ENCODE results near the gene UBE4B.
"Not testable (repeated sequence)": the region's sequence is repeated elsewhere in the genome, so short reads cannot be mapped to it uniquely, and the experiment has no call there.

UBE4B gene

GRCh38 chr1:10173582-10173981, 140.8 kb downstream of the UBE4B start:
- DNase-seq (ENCODE audit: low read depth in 3 of 3): no peak

- no peak for DNase-seq (ENCODE audit: low read depth in 3 of 3)
Measured at GRCh38 chr1:10177876-10178275, 145.1 kb downstream of the UBE4B start.

- DNase-seq (ENCODE audit: low read depth in 3 of 3): no peak
Measured at GRCh38 chr1:10178597-10179405, 146.0 kb downstream of the UBE4B start.

GRCh38 chr1:10179406-10180091, 146.8 kb downstream of the UBE4B start:
- DNase-seq (ENCODE audit: low read depth in 3 of 3): no peak

- DNase-seq (ENCODE audit: low read depth in 3 of 3): no peak
Measured at GRCh38 chr1:10181154-10181553, 148.4 kb downstream of the UBE4B start.

GRCh38 chr1:10185759-10186158, 153.0 kb downstream of the UBE4B start:
- DNase-seq (ENCODE audit: low read depth in 3 of 3): no peak

GRCh38 chr1:10186331-10187025, 153.7 kb downstream of the UBE4B start:
- DNase-seq (ENCODE audit: low read depth in 3 of 3): no peak

- no peak for DNase-seq (ENCODE audit: low read depth in 3 of 3)
Measured at GRCh38 chr1:10187026-10187334, 154.2 kb downstream of the UBE4B start.

- DNase-seq (ENCODE audit: low read depth in 3 of 3): no peak
Measured at GRCh38 chr1:10188133-10188650, 155.4 kb downstream of the UBE4B start.

- no peak for DNase-seq (ENCODE audit: low read depth in 3 of 3)
Measured at GRCh38 chr1:10189659-10190058, 156.9 kb downstream of the UBE4B start.

GRCh38 chr1:10192263-10192662, 159.5 kb downstream of the UBE4B start:
- DNase-seq (ENCODE audit: low read depth in 3 of 3): no peak

GRCh38 chr1:10193288-10193687, 160.5 kb downstream of the UBE4B start:
- no peak for DNase-seq (ENCODE audit: low read depth in 3 of 3)

- no peak for DNase-seq (ENCODE audit: low read depth in 3 of 3)
Measured at GRCh38 chr1:10195570-10195969, 162.8 kb downstream of the UBE4B start.

- no peak for DNase-seq (ENCODE audit: low read depth in 3 of 3)
Measured at GRCh38 chr1:10196976-10197375, 164.2 kb downstream of the UBE4B start.

GRCh38 chr1:10200620-10201019, 167.9 kb downstream of the UBE4B start:
- DNase-seq (ENCODE audit: low read depth in 3 of 3): no peak

- no peak for DNase-seq (ENCODE audit: low read depth in 3 of 3)
Measured at GRCh38 chr1:10204003-10204642, 171.4 kb downstream of the UBE4B start.

GRCh38 chr1:10205206-10205605, 172.4 kb downstream of the UBE4B start:
- not testable (repeated sequence) for DNase-seq (ENCODE audit: low read depth in 3 of 3)

GRCh38 chr1:10207810-10208209, 175.1 kb downstream of the UBE4B start:
- DNase-seq (ENCODE audit: low read depth in 3 of 3): no peak

- no peak for DNase-seq (ENCODE audit: low read depth in 3 of 3)
Measured at GRCh38 chr1:10208537-10208936, 175.8 kb downstream of the UBE4B start.

GRCh38 chr1:10209590-10209904, 176.8 kb downstream of the UBE4B start:
- no peak for DNase-seq (ENCODE audit: low read depth in 3 of 3)

- DNase-seq (ENCODE audit: low read depth in 3 of 3): peak; percentile 92 to 95 (median 94)
Measured at GRCh38 chr1:10209905-10210810, 177.4 kb downstream of the UBE4B start, which contains the start of gene KIF1B. TSS of gene KIF1B (plus strand) at chr1:10210570. CDS start at chr1:10232329, 21,759 bp downstream.

All from stimulated activated CD4-positive, alpha-beta T cell treated with anti-CD3 and anti-CD28 coated beads, TNF-alpha, amount 100 ng/mL, for 24 hours (primary cell).